HG03520 (cell line): ENCODE data around the gene UGT8.
A peak's percentile ranks its signal among the peaks of the same experiment; 100 is the strongest.
"Not testable (repeated sequence)": the region's sequence is repeated elsewhere in the genome, so short reads cannot be mapped to it uniquely, and the experiment has no call there.

Experiments used
- ATAC-seq: cut with Tn5 transposase; IDR thresholded peaks from one replicate; pipeline ENCODE4 v1.9.1; 2021; ENCODE audit warnings: mild to moderate bottlenecking, moderate library complexity; ENCODE audit not compliant: unreplicated experiment

The UGT8 gene

GRCh38 chr4:114606245-114606644, 7.6 kb downstream of the UGT8 start:
- no peak for ATAC-seq

DNA sequence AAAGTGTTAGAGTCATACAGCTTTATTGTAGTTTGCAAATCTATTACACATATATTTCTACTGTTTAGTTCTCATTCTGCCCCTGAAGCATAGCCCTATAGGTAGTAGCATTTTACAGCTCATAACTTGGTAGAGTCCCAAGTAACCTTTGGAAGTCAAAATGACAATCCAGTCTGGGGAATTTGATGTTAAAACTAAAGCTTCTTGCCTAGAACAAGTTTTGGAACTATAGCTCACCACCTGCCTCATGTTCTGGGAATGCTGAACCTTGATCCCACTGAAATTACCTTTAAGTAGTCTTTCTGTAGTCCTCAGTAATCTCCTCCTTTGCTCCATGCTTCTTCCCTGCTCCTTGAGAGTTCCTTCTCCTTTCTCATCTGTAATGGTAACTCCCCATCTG, 8.4 kb downstream of the UGT8 start:
- ATAC-seq = no peak

DNA sequence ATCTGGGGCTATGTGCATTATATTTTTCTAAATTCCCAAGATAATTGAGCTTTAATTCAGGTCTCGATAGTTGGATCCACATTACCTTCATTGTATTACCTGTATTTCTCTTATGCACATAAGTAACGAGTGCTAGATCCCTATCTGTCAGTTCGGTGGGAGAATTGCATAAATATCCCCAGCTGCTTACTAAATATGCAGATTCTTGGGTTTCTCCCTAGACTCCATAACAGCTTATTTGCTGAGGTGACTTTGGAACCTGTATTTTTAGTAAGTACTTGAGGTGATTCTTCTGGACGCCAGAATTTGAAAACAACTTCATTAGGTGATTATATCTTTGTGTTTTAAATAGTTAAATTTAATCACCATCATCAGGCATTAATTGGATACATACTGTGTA, 15.0 kb downstream of the UGT8 start:
- ATAC-seq = no peak

DNA sequence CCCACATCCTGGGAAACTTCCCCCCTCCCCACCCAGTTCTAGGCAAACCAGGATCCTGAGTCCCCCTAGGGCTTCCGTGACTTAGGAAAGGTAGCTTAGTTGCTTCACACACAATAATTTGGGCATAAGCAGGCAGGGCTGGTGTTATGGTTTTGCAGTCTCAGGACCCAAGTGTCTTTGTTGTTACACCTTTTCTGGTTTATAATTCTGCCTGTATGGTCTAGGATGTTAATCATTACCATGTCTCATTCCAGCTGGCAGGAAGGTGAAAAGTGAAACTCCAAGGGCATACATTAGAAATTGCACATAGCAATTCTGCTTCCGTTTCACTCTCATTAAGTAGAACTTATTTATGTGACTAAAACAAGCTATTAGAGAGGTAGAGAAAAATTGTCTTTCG, 16.8 kb downstream of the UGT8 start:
- no peak for ATAC-seq

DNA sequence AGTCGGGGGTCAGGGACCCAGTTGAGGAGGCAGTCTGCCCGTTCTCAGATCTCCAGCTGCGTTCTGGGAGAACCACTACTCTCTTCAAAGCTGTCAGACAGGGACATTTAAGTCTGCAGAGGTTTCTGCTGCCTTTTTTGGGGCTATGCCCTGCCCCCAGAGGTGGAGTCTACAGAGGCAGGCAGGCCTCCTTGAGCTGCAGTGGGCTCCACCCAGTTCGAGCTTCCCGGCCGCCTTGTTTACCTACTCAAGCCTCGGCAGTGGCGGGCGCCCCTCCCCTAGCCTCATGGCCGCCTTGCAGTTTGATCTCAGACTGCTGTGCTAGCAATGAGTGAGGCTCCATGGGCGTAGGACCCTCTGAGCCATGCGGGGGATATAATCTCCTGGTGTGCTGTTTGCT, 17.4 kb downstream of the UGT8 start:
- not testable (repeated sequence) for ATAC-seq

DNA sequence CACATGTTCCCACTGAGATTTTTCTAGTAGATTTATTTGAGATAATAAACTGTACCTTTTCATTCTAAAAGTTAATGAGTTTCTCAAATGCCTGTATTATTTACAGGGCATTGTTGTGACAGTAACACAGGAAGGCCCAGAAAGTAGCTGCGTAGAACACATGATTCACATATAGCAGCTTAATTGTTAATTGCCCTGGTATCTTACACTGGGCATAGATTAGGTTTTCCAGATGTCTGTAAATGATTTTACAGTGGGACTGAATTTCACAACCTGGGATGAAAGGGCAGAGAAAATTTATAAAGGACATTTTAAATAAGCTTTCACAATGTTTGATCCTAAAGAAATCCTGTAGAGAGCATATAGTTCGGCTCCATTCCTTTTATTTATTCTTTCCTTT, 27.6 kb downstream of the UGT8 start:
- no peak for ATAC-seq

DNA sequence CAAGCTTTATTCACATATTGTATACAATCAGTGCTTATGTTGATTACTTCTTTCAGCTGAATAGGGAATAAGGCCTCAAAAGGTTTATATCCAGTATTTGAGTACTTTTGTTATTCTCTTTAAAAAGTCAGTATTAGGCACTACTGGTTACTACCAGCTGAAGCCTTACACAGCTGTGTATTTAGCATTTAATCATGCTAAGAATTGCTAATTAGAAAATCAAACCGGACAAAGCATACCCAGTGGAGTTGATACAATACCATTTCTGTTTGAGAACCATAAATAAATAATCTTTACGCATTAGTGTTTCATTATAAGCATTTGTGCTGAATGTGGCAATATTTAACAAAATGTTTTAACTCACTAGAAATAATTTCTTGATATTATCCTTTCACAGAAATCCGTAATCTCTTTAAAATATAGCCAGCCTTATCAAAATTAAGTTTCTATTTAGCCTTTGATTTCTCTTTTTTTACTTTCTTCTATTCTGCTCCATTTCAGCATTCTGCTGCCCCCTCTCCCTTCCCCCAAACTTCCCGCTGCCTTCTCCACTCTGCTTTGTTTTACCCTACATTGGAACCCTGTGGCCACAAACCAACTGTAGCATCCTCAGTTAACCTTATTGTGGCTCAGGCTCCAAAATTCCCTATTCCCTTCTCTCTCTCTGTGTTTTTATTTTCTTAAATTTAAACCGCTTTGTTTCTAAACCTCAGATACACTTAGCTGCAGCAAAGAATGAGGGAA, 37.8 kb downstream of the UGT8 start:
- no peak for ATAC-seq

- no peak for ATAC-seq
Observed at GRCh38 chr4:114642173-114642780, 43.7 kb downstream of the UGT8 start.

DNA sequence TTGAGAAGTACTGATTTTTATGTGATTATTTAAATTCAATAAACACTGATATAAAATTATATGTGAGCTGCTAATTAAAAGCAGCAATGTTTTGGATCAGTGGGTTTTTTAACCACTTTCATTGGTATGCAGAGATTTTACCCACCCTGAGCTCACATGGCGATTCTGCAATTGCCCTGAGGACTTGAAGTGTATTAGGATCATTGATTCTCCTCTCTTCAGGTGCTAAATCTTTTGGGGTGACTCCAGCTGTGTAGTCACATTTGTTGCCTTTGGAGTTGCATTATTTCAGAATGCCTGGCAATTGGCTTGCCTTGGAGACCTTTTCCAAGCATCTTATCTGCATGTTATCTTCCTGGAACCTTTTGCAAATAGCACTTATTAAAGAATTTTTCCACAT, 51.3 kb downstream of the UGT8 start:
- ATAC-seq = no peak

DNA sequence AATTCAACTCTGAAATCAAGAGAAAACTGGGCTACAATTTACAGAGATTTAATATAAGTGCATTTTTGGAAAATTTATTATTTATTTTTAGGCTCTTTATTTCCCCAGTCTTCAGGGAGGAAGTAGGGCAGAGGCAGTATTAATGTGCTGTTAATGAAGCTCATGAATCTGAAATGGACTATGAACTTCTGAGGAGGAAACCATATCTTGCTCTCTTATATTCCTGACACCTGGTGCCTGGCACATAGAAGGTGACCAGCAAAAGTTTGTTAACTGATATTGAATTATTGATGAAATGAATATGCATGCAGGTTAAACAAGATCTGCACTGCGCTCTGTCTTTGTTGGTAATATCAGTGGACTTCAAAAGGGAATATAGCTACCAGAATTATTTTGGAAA, 55.1 kb downstream of the UGT8 start:
- no peak for ATAC-seq

DNA sequence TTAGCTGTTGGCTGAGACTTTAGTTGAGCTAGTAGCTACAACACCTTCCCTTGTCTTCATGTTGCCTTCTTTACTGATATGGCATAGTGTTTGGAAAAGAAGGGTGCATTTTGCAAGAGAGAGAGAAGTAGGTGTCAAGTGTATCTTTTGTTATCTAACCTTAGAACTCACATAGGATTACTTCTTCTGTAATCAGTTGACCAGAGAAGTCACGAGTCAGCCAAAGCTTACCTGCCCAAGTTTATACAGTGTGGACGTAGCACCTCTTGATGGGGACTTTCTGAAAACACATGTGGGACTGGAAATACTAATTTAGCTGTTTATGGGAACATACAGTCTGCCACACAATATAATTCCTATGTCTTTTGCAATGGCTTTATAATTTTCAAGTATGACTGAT, 56.0 kb downstream of the UGT8 start:
- no peak for ATAC-seq

DNA sequence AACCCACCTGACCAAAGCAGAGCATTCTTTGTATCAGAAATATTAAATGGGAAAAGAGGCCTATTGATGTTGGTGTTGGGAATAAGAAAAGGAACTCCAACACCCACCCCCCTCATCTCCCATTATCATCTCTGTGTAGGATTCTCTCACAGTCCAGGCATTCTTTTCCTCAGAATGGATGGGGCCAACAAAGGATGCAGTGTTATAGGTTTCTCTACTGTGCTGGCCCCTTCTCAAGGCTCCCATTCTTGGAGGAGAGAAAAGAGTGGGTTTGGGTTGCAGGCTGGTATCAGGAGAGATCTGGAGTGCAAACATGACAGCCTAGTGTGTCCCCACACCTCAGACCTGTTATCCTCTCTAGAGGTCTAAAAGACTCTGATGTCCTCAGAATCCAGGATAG, 59.6 kb downstream of the UGT8 start:
- ATAC-seq = no peak

DNA sequence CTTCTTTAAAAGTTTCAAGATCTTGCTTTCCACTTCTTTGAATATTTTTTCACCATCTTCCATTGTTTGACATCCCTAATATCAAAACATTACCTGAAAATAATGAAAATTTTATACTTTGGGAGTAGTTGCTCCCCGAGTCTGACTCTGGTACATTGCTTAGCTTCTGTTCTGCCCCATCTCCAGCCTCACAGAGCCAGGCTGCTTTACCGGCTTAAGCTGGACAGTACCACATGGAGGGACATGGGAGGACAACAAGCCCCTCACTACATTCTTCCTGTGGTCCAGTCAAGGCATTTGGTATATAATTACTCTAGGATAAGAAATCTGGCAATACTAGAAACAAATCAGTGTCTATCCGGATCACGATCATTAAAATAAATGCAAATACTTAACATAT, 60.2 kb downstream of the UGT8 start:
- no peak for ATAC-seq

DNA sequence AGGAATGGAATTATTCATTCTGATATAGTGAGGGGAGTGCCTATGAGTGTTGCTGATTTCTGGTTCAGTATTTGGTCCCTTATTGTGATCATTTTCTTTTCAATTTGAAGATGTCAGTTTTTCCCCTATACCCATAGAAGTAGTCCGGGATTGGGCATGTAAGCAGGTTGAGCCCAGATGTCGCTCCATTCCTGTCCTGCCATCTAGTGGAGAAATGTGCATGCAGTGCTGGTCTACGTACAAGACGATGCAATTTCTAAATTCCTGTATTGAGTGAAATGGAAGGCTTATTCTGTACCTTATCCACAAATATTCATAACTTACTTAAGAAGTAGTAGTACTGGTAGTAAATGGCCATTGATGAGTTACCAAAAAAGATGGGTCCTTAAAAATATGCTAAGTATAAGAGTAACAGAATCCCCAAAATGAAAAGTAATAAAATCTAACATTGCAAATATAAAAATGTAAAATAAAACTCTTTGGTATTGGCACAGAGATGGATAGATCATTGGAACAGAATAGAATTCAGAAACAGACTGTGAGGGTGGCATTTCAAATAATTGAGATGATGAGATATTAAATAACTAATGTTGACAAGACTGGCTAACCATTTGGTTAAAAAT, 60.9 kb downstream of the UGT8 start:
- ATAC-seq = peak; percentile 90

GRCh38 chr4:114663083-114663482, 64.5 kb downstream of the UGT8 start:
- no peak for ATAC-seq

- no peak for ATAC-seq
Observed at GRCh38 chr4:114668577-114668976, 70.0 kb downstream of the UGT8 start.

DNA sequence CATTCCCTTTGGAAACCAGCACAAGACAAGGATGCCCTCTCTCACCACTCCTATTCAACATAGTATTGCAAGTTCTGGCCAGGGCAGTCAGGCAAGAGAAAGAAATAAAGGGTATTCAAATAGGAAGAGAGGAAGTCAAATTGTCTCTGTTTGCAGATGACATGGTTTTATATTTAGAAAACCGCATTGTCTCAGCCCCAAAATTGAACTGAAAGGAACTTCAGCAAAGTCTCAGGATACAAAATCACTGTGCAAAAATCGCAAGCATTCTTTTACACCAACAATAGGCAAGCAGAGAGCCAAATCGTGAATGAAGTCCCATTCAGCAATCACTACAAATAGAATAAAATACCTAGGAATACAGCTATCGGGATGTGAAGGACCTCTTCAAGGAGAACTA, 72.1 kb downstream of the UGT8 start:
- ATAC-seq = not testable (repeated sequence)

- ATAC-seq = no peak
Observed at GRCh38 chr4:114673306-114673705, 74.7 kb downstream of the UGT8 start.

DNA sequence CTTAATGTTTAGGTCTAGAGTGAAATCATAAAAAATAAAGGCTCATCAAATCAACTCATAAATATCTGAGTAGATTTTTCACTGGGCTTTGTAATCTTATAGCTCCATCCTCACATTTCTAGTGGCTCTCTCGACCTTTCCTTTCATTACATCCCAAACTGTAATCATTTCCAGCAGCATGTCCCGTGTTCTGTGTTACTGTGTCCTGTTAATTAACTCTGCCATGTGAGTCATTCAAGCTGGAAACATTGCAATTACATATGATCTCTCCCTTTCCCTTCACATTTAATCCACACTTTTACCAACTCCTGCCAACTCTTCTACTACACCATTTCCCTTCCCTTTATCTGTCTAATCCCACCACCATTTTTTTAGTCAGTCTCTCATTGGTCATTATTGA, 75.5 kb downstream of the UGT8 start:
- ATAC-seq = no peak

GRCh38 chr4:114677346-114677979, 78.9 kb downstream of the UGT8 start:
- no peak for ATAC-seq

DNA sequence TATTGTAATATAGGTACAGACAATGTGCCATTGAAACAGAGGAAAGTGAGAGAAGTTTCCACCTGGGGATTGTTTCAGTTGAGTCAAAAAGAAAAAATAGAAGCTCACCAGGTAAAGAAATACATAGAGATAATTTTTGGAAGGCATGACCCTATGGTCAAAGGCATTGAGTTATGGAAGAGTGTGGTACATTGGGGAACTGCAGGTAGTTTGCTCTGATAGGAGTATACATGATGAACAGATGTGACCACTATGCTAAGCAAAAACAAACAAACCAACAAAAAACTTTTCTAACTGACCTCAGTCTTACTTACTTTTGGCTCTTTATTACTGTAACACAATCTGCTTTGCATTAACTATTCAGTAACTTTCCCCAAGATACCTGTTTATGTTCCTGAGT, 85.9 kb downstream of the UGT8 start:
- no peak for ATAC-seq

DNA sequence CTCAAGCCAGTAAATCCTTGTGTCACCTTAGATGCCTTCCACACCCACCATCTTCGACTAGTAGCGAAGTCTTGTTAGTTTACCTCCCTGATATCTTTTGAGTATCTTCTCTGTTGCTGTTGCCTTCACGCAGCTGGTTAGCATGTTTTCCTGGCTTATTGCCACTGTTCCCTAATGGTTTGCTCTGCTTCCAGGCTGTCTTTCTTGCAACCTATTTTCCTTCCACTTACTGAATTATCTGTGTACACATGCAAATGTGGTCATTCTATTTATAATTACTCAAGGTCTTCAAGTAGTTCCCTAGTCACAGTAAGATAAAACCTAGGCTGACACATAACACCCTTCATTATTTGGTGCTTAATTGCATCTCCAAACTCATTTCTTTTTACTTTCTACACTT, 89.5 kb downstream of the UGT8 start:
- ATAC-seq = no peak
